Gastroesophageal sphincter (tissue), 4 donors: ENCODE measurements around the gene ARHGAP6. TPM values are rescaled to one million over a fixed set of nuclear protein-coding genes. Genes with fewer than 3 reads are reported as not detected.
A peak's percentile ranks its signal among the peaks of the same experiment; 100 is the strongest.

Experiments used
- ATAC-seq: fragments of 150-250 bp; one replicate; pipeline ENCODE4 v1.9.1; 2016; ENCODE audit warnings: mild to moderate bottlenecking, moderate library complexity
- H3K27ac ChIP-seq, 4 donors: fragments of 200-600 bp; sonication (generic) in 3 of 4; 1 replicate in 3 of 4; 2 replicates in 1 of 4; pipeline ENCODE4 v1.5.1; 2016 to 2019
- H3K27me3 ChIP-seq: fragments of 200-600 bp; sonication (generic); one replicate; pipeline ENCODE4 v1.5.1; 2019
- H3K36me3 ChIP-seq, 2 donors: fragments of 200-600 bp; sonication (generic); one replicate each; pipeline ENCODE4 v1.5.1; 2019; ENCODE audit warnings: control low read depth in 1 of 2
- H3K4me1 ChIP-seq, 3 donors: fragments of 200-600 bp; sonication (generic); 1 replicate in 2 of 3; 2 replicates in 1 of 3; pipeline ENCODE4 v1.5.1; 2016 to 2019; ENCODE audit warnings: control low read depth in 2 of 3
- H3K4me3 ChIP-seq, 2 donors: fragments of 200-600 bp; sonication (generic); one replicate each; pipeline ENCODE4 v1.5.1; 2019; ENCODE audit warnings: mild to moderate bottlenecking in 1 of 2, moderate library complexity in 1 of 2
- H3K9me3 ChIP-seq, 3 donors: fragments of 200-600 bp; sonication (generic); one replicate each; pipeline ENCODE4 v1.5.1; 2017 to 2019; ENCODE audit warnings: control low read depth in 2 of 3
- CTCF ChIP-seq, 4 experiments: fragments of 200-600 bp in 2 of 4; fragments of 450-650 bp in 2 of 4; sonication (generic) in 1 of 4; IDR thresholded peaks; one replicate each; pipeline ENCODE4 v1.5.1; 2017 to 2019; ENCODE audit warnings: antibody characterized with exemption in 4 of 4, mild to moderate bottlenecking in 2 of 4, moderate library complexity in 2 of 4
- EP300 ChIP-seq: sonication (generic); formaldehyde crosslinking; IDR thresholded peaks from one replicate; pipeline ENCODE4 v1.6.1; 2017; ENCODE audit warnings: antibody characterized with exemption, mild to moderate bottlenecking
- POLR2A ChIP-seq, 2 donors: fragments of 450-650 bp; IDR thresholded peaks; one replicate each; pipeline ENCODE4 v1.6.1; 2017; ENCODE audit warnings: antibody characterized with exemption in 2 of 2, mild to moderate bottlenecking in 2 of 2, moderate library complexity in 1 of 2
- POLR2AphosphoS5 ChIP-seq: sonication (generic); formaldehyde crosslinking; IDR thresholded peaks from one replicate; pipeline ENCODE4 v1.6.1; 2017; ENCODE audit warnings: antibody characterized with exemption
- WGBS, 2 donors: methylation state at CpG; one replicate each; pipeline ENCODE4 v1.1.5; 2018; ENCODE audit warnings: low coverage in 1 of 2; 5-methylcytosine and 5-hydroxymethylcytosine counted together
- total RNA-seq, 4 donors: library from RNA; depleted of rRNA; stranded (reverse); fragments of >200 nt; gene quantifications; one replicate each; pipeline ENCODE4 v1.1.0, GENCODE V29; 2016

Gene ARHGAP6
- total RNA-seq, 4 donors from 2014 or later, result 25.2 to 35.1 (median 31.8) TPM

- no peak for ATAC-seq
- Histone ChIP-seq H3K27me3 (no peaks in the 10 kb centered on the region), H3K36me3 (no peaks in the 10 kb centered on the region), H3K4me1 (peaks cover 0 to 13% (median 0%) of the 10 kb centered on the region in 3 donors), H3K9me3 (no peaks in the 10 kb centered on the region), H3K27ac (no peak overlapping the region), H3K4me3 (no peak overlapping the region)
- no peak for TF ChIP-seq POLR2AphosphoS5
- TF ChIP-seq EP300, result no peak
- no peak for TF ChIP-seq POLR2A (IDR thresholded peaks at IDR 0.05)
Measured at GRCh38 chrX:11342673-11343072, 323.0 kb downstream of the ARHGAP6 start.

- ATAC-seq, result peak; percentile 87
- no peak overlapping the region for H3K4me3 ChIP-seq
- H3K36me3 ChIP-seq, result no peaks in the 10 kb centered on the region
- no peak for TF ChIP-seq POLR2A (IDR thresholded peaks at IDR 0.05)
- peak; percentile 66 for TF ChIP-seq POLR2AphosphoS5
- no peaks in the 10 kb centered on the region for H3K27me3 ChIP-seq
- H3K27ac ChIP-seq, result peak overlapping the region in 2 of 4 donors; percentile 5 to 9
- no peaks in the 10 kb centered on the region for H3K9me3 ChIP-seq
- WGBS, 2 donors, result 15 to 33% methylated on average over 9 to 10 of the region's 10 CpGs
- peaks cover 0 to 13% (median 0%) of the 10 kb centered on the region in 3 donors for H3K4me1 ChIP-seq
Measured at GRCh38 chrX:11341274-11342201, 324.2 kb downstream of the ARHGAP6 start.

DNA sequence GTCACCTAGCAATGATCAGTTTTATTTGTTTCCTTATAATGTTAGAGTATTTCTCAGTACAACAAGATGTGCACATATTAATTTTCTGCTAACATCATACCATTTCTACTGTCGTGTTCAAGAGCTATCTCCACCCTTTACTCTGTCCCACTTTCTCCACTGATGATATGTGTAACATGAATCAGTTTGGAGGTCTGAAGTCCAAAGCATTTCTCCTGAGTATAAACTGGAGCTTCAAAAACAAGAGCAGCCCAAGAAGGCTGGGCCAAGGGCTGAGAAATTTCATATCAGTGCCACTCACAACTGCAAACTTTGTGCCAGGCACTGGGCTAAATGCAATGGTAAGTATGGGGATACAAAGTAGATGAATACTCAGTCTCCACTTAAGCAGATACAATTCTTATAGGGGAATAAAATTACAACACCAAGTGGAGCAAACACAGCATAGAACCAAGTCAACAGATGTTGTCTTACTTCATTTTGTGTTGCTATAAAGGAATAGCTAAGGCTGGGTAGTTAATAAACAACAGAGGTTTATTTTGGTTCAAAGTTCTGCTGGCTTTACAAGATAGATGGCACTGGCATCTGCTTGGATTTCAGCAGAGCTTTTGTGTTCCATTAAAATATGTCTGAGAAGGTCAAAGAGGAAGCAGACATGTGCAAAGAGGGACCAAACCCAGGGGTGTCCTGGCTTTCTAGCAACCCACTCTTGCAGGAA is 328.3 kb downstream of the ARHGAP6 start:
- H3K36me3 ChIP-seq, result no peaks in the 10 kb centered on the region
- WGBS, 2 donors, result 50% methylated on average over 1 of the region's 1 CpG; no CpG with 5 or more reads in 1 of the 2 donors
- TF ChIP-seq EP300, result no peak
- no peak for TF ChIP-seq POLR2A (IDR thresholded peaks at IDR 0.05)
- TF ChIP-seq POLR2AphosphoS5, result no peak
- TF ChIP-seq CTCF (IDR thresholded peaks at IDR 0.05), result no peak

GRCh38 chrX:11336201-11336600 is 329.5 kb downstream of the ARHGAP6 start:
- no peak for TF ChIP-seq CTCF (IDR thresholded peaks at IDR 0.05)
- no peak for TF ChIP-seq POLR2A (IDR thresholded peaks at IDR 0.05)
- TF ChIP-seq EP300, result no peak
- TF ChIP-seq POLR2AphosphoS5, result no peak
- ATAC-seq, result no peak
- WGBS, 2 donors, result 79 to 89% methylated on average over 2 of the region's 2 CpGs
- no peak overlapping the region for H3K4me3 ChIP-seq
- no peaks in the 10 kb centered on the region for H3K9me3 ChIP-seq
- H3K4me1 ChIP-seq, result peaks cover 0 to 1% (median 0%) of the 10 kb centered on the region in 3 donors
- no peaks in the 10 kb centered on the region for H3K36me3 ChIP-seq
- H3K27me3 ChIP-seq, result no peaks in the 10 kb centered on the region
- no peak overlapping the region for H3K27ac ChIP-seq

More for the DNA sequence above, 328.3 kb downstream of the ARHGAP6 start:
- Histone ChIP-seq H3K27me3 (no peaks in the 10 kb centered on the region), H3K27ac (no peak overlapping the region), H3K4me3 (no peak overlapping the region), H3K4me1 (peaks cover 0 to 8% (median 0%) of the 10 kb centered on the region in 3 donors), H3K9me3 (no peaks in the 10 kb centered on the region)
- ATAC-seq, result no peak

DNA sequence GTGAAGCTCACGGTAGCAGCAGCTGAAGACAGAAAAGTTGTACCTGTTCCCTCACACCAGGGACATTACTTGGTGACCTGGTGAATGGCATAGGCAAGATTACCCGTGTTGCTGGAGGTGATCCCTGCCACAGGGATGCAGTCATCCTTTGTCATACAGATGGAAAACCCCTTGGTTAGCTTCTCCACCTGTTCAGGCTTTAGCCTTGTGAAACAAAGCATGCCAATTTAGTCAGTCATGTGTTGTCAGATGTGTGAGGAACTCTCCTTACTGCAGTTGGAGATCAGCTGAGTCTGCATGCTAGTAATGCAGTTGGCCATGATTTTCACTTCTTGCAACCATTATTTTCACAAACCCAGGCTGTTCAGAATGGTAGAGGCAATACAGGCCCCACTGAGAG is 331.6 kb downstream of the ARHGAP6 start:
- H3K4me1 ChIP-seq, result no peaks in the 10 kb centered on the region
- no peaks in the 10 kb centered on the region for H3K9me3 ChIP-seq
- no peak for TF ChIP-seq EP300
- TF ChIP-seq CTCF (IDR thresholded peaks at IDR 0.05), result no peak
- TF ChIP-seq POLR2A (IDR thresholded peaks at IDR 0.05), result no peak
- TF ChIP-seq POLR2AphosphoS5, result no peak
- no peaks in the 10 kb centered on the region for H3K36me3 ChIP-seq
- H3K27ac ChIP-seq, result no peak overlapping the region
- no peak overlapping the region for H3K4me3 ChIP-seq
- no peaks in the 10 kb centered on the region for H3K27me3 ChIP-seq
- no peak for ATAC-seq
- 76% methylated on average over 2 of the region's 2 CpGs; no CpG with 5 or more reads in 1 of the 2 donors for WGBS, 2 donors
